Stimulated activated CD4-positive, alpha-beta T cell treated with anti-CD3 and anti-CD28 coated beads, TNF-alpha, amount 100 ng/mL, for 24 hours (primary cell): ENCODE measurements around the gene ZNF219.

Experiments
- DNase-seq, 3 experiments: peaks; one replicate each; pipeline ENCODE4 v3.0.0-alpha.2; 2020; ENCODE audit warnings: low read depth in 3 of 3

ZNF219 gene

DNA sequence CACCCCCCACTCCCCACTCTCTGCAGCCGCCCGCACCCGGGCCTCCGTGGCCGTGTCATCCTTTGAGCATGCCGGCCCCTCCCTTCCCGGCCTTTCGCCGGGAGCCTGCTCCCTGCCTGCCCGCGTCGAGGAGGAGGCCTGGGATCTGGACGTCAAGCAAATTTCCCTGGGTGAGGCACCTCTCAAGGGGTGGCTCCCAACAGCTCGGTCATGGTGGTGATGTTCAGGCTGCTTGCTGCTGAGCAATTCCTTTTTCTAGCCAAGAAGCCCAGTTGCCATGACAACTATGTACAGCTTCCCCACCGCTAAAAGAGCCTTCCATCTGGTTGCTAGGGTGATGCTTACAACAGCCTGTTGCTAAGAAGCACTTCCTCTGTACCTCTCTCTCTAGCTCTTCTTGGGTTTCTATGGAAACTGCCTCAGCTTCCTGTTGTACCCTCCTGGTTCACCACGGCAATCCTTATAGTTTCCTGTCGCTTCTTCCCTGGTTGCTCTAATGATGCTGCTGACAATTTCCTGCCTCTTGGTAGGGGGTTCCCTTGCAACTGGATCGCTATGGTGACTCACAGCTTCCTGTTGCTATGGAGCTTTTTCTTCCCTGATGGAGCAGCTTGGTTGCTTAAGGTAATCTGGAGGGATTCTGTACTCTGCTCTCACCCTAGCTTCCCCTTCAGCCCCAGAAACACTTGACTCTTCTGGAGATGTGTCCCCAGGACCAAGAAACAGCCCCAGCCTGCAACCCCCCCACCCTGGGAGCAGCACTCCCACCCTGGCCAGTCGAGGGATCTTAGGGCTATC lies 11.0 kb downstream of the ZNF219 start:
- DNase-seq = no peak

DNA sequence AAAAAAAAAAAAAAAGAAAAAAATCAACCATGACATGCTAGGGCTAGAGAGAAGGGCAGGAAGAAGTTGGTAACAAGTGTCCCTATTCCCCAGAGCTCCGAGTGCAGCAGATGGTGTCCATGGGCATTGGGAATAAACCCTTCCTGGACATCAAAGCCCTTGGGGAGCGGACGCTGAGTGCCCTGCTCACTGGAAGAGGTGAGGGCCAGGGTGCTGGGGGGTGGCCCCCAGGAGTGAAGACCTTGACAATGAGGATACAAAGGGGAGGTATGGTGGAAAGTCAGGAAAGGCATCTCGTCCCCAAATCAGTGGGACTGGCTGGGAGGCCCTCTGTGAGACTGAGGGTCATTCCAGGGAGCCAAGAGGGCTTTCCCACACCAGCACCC lies 11.6 kb downstream of the ZNF219 start:
- no peak for DNase-seq

DNA sequence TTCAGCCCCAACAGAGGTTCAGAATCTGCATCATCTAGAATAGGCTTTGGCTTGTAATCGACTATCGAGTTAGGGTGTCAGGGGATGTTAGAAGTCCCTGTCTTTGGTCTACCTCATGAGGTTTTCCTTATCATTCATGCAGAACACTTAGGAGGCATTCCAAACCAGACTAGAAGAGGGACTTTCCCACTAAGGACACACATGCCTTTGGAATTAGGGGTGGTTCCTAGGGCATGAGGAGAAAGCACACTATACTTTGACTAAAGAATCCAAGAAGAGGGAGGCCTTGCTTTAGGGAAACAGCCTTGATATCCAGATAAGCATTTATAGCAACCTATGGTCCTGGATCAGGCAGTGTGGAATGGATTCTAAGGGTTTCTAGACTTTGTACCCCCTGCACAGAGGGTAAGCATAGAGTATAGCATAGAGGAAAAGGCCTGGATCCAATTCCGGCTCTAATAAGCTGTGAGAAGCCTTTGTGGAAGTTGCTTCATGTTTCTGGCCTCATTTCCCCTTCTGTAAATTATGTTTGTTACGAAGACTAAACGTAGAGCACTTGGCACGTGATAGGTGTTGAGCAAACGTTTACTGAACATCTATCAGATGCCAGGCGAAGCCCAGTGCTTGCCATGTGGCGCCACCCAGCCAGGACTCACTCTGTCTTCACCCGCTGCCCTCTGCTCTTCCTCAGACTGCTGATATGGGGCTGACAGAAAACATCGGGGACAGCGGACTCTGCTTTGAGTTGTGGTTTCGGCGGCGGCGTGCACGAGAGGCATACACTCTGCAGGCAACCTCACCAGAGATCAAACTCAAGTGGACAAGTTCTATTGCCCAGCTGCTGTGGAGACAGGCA lies 13.2 kb downstream of the ZNF219 start:
- no peak for DNase-seq

DNA sequence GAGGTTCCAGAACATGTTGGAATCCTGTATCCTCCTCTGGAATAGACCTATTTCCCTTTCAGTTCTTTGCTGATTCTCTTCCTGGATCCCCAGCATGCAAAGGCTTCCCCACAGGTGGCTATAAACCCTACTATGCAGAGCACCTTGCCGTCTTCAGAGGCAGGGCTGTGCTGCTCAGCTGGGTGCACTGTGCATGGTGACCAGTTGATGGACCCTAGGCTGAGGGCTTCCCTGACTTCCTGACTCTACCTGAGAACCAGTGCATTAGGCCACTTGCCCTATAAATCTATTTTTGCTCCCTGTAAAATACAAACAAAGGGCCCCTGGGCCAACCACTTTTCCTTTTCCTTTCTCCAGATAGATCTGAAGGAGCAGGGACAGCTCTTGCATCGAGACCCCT lies 14.1 kb downstream of the ZNF219 start:
- no peak for DNase-seq

GRCh38 chr14:21083565-21084325 lies 14.7 kb downstream of the ZNF219 start:
- DNase-seq = no peak

DNA sequence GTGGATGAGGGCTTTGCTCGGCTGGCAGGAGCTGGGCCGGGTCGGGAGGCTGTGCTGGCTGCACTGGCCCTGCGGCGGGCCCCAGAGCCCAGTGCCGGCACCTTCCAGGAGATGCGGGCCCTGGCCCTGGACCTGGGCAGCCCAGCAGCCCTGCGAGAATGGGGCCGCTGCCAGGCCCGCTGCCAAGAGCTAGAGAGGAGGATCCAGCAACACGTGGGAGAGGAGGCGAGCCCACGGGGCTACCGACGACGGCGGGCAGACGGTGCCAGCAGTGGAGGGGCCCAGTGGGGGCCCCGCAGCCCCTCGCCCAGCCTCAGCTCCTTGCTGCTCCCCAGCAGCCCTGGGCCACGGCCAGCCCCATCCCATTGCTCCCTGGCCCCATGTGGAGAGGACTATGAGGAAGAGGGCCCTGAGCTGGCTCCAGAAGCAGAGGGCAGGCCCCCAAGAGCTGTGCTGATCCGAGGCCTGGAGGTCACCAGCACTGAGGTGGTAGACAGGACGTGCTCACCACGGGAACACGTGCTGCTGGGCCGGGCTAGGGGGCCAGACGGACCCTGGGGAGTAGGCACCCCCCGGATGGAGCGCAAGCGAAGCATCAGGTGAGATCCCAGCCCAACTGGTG lies 16.8 kb downstream of the ZNF219 start:
- no peak for DNase-seq

DNA sequence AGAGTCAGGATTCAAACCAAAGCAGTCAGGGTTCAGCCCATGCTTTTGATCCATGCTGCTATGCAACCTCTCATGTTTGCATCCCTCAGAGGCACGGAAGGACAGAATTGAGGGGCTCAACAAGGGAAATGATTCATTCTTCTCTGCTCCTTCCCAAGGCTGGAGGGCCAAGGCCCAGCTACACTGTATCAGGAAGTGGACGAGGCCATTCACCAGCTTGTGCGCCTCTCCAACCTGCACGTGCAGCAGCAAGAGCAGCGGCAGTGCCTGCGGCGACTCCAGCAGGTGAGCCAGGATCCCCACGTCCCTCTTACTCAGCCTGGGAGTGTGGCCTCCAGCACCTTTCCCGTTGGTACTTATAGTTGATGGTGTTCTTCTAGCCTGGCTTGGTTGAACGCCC lies 19.7 kb downstream of the ZNF219 start:
- no peak for DNase-seq

- no peak for DNase-seq
Observed at GRCh38 chr14:21078287-21078686, 20.2 kb downstream of the ZNF219 start.

DNA sequence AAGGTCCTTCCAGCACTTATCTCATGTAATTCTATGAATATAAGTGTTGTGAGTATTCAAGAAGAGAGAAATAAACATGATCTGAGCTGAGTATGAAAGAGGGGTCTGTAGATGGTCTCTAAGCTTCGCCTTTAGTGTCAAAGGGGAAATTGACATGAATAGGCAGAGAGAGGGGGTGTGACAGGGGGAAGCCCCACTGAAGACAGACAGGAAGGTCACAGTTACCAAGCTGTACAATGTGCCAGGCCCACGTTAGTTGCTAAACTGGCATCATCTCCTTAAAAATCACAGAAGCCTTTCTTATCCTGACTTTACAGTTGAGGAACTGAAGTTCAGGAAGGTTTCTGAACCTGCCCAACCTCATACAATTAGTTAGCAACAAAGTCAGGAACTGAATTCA lies 20.8 kb downstream of the ZNF219 start:
- no peak for DNase-seq

GRCh38 chr14:21075719-21076437 lies 22.6 kb downstream of the ZNF219 start:
- DNase-seq = no peak

- DNase-seq = no peak
Observed at GRCh38 chr14:21074398-21075272, 23.8 kb downstream of the ZNF219 start.

- DNase-seq = no peak
Observed at GRCh38 chr14:21073921-21074320, 24.5 kb downstream of the ZNF219 start.

DNA sequence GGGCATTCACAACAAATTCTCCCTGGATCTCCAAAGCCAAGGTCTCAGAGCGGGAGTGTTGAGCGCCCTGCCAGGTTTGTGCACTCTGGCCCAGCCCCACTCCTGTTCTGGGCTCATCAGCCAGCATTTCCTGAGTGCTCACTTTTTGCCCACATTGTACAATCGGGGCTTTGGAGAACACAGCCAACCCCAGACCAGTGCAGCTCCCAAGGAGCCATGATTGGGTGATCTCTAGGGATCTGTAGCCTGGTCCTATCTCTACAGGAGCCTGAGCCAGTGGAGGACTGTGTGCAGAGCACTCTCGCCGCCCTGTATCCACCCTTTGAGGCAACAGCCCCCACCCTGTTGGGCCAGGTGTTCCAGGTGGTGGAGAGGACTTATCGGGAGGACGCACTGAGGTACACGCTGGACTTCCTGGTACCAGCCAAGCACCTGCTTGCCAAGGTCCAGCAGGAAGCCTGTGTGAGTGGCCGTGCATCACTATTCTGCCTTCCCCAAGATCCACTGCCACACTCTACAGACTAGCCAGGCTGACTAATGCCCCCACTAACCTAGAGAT lies 25.6 kb downstream of the ZNF219 start:
- no peak for DNase-seq

GRCh38 chr14:21072031-21072473 lies 26.4 kb downstream of the ZNF219 start:
- DNase-seq = no peak

- DNase-seq = peak in 1 of 3 experiments; percentile 57
Observed at GRCh38 chr14:21071225-21072030, 27.0 kb downstream of the ZNF219 start.

GRCh38 chr14:21070610-21071224 lies 27.7 kb downstream of the ZNF219 start:
- no peak for DNase-seq

DNA sequence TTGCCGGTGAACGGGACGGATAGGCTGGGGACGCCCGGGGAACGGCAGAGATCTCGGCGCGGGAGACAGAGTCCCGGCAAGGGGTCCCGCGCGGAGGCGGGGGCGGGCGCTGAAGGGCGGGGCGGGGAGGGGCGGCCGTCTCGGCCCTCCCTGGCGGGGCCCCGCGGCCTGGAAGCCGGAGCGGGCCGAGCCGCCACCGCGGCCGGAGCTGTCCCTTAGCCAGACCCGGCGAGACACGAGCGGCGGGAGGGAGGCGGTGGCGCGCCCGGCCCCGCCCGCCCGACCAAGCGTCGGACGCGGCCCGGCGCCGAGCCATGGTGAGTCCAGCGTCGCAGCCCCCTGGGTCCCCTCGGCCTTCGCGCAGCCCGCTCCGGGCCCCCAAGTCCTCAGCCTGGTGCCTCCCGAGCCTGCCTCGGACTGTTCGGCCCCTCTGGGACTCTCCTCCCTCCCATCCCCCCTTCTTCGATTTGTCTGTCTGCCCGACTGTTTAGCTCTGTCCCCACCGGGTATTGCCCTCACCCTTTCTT lies 28.3 kb downstream of the ZNF219 start, which contains the start of gene ARHGEF40:
TSS of gene ARHGEF40 (plus strand) at position 222 of the 527 bp plus-strand sequence. CDS start at position 315, 93 bp downstream.
- DNase-seq = peak in 1 of 3 experiments; percentile 21
